Fibroblast of villous mesenchyme (primary cell): ENCODE data around the gene STK32A. TPM values are rescaled to one million over a fixed set of nuclear protein-coding genes. Genes with fewer than 3 reads are reported as not detected.

ENCODE experiments used
- DNase-seq: peaks from one replicate; pipeline ENCODE4 v3.0.0-alpha.2; 2010; ENCODE audit warnings: low read depth
- H3K4me3 ChIP-seq: 2 replicates; pipeline ENCODE4 v1.5.1; 2011; ENCODE audit warnings: low read depth, mild to moderate bottlenecking, low read length
- CTCF ChIP-seq: IDR thresholded peaks from 2 replicates; pipeline ENCODE4 v1.5.1; 2012; ENCODE audit warnings: low read depth, mild to moderate bottlenecking, low read length; ENCODE audit not compliant: insufficient read depth
- total RNA-seq: library from RNA; depleted of rRNA; stranded (reverse); fragments of >200 nt; gene quantifications from 2 replicates; pipeline ENCODE4 v1.2.3, GENCODE V29; 2012

Gene STK32A
- total RNA-seq, 1 donor = 2.2 TPM

- H3K4me3 ChIP-seq = no peak overlapping the region
- peak; percentile 42 for TF ChIP-seq CTCF
- DNase-seq = no peak
Observed at GRCh38 chr5:147369742-147370374, 135.0 kb downstream of the STK32A start.

- DNase-seq = no peak
Observed at GRCh38 chr5:147371290-147371689, 136.5 kb downstream of the STK32A start.

GRCh38 chr5:147372191-147372590 is 137.4 kb downstream of the STK32A start:
- no peak for TF ChIP-seq CTCF
- no peak for DNase-seq
- H3K4me3 ChIP-seq = no peak overlapping the region

More at GRCh38 chr5:147371290-147371689, 136.5 kb downstream of the STK32A start:
- H3K4me3 ChIP-seq = no peak overlapping the region
- no peak for TF ChIP-seq CTCF

GRCh38 chr5:147373328-147373727 is 138.5 kb downstream of the STK32A start:
- no peak for DNase-seq
- no peak overlapping the region for H3K4me3 ChIP-seq
- TF ChIP-seq CTCF = no peak

- TF ChIP-seq CTCF = no peak
- DNase-seq = no peak
- no peak overlapping the region for H3K4me3 ChIP-seq
Observed at GRCh38 chr5:147375151-147375550, 140.3 kb downstream of the STK32A start.

- no peak for DNase-seq
- TF ChIP-seq CTCF = no peak
- H3K4me3 ChIP-seq = no peak overlapping the region
Observed at GRCh38 chr5:147377682-147378081, 142.9 kb downstream of the STK32A start.

GRCh38 chr5:147381555-147381954 is 146.7 kb downstream of the STK32A start:
- H3K4me3 ChIP-seq = no peak overlapping the region
- TF ChIP-seq CTCF = no peak
- no peak for DNase-seq
